Uterus (tissue), 2 donors: ENCODE data around the gene PRKCG.

Experiments used
- CTCF ChIP-seq, 4 experiments: fragments of 200-600 bp in 2 of 4; fragments of 450-650 bp in 2 of 4; sonication (generic) in 2 of 4; IDR thresholded peaks; one replicate each; pipeline ENCODE4 v1.5.1; 2016 to 2019; ENCODE audit warnings: antibody characterized with exemption in 4 of 4, mild to moderate bottlenecking in 2 of 4, moderate library complexity in 1 of 4
- POLR2A ChIP-seq, 2 donors: fragments of 450-650 bp; IDR thresholded peaks; one replicate each; pipeline ENCODE4 v1.6.1; 2016; ENCODE audit warnings: antibody characterized with exemption in 2 of 2, mild to moderate bottlenecking in 1 of 2, moderate library complexity in 1 of 2

- TF ChIP-seq POLR2A (IDR thresholded peaks at IDR 0.05) (no peak), CTCF (IDR thresholded peaks at IDR 0.05) (no peak)
Observed at GRCh38 chr19:53884256-53884655, 2.3 kb downstream of the PRKCG start.
